Activated CD8-positive, alpha-beta memory T cell treated with anti-CD3 and anti-CD28 coated beads, Interleukin-2, amount 10 ng/mL, durations not matched to agents 7 days and 5 days (primary cell): ENCODE results near the gene ATP6V1G1. TPM values are rescaled to one million over a fixed set of nuclear protein-coding genes. Genes with fewer than 3 reads are reported as not detected.

Source experiments
- ATAC-seq: fragments of 150-1000 bp; cut with Tn5 transposase; one replicate; pipeline ENCODE4 v1.10.0; 2021; ENCODE audit warnings: moderate library complexity
- CTCF ChIA-PET: fragments of 350-600 bp; sonication (Branson Sonifier 250); formaldehyde crosslinking; loops from one replicate; lab custom pipeline; 2021; ENCODE audit warnings: antibody characterized with exemption; lab: Charles Lee
- DNase-seq: peaks from one replicate; pipeline ENCODE4 v3.0.0-alpha.2; 2020
- H3K27ac Mint-ChIP-seq: one replicate; pipeline ENCODE4 v1.8.0; 2021; ENCODE audit warnings: mild to moderate bottlenecking, mixed read lengths
- H3K27me3 Mint-ChIP-seq: one replicate; pipeline ENCODE4 v1.8.0; 2021; ENCODE audit warnings: mixed read lengths
- H3K36me3 Mint-ChIP-seq: one replicate; pipeline ENCODE4 v1.8.0; 2021; ENCODE audit warnings: mild to moderate bottlenecking, mixed read lengths
- H3K4me1 Mint-ChIP-seq: one replicate; pipeline ENCODE4 v1.8.0; 2021; ENCODE audit warnings: mixed read lengths
- H3K4me3 Mint-ChIP-seq: one replicate; pipeline ENCODE4 v1.8.0; 2021; ENCODE audit warnings: mild to moderate bottlenecking, moderate library complexity, mixed read lengths
- H3K9me3 Mint-ChIP-seq: one replicate; pipeline ENCODE4 v1.8.0; 2022; ENCODE audit warnings: low read depth, mixed read lengths
- total RNA-seq, 2 experiments: library from RNA; stranded (reverse); gene quantifications; one replicate each; pipeline ENCODE4 v1.2.3, GENCODE V29; 2021

Gene ATP6V1G1
- 10 to 100 TPM; 62.4 to 66.7 TPM for total RNA-seq

- H3K4me1 Mint-ChIP-seq = peaks cover 46% of the 10 kb centered on the region
- H3K4me3 Mint-ChIP-seq = peak within 1 kb of the TSS; percentile 96
- CTCF ChIA-PET = interaction anchor here (0.7 to 8.8 kb wide), 13 partner anchors 12 to 223 kb away, joined by 3 to 119 read pairs (median 4); partner anchors contain the start of gene AKNA
- peak; percentile 100 for DNase-seq
- H3K9me3 Mint-ChIP-seq = no peaks in the 10 kb centered on the region
- H3K36me3 Mint-ChIP-seq = peaks cover 16% of the 10 kb centered on the region
- ATAC-seq = peak; percentile 95
- H3K27me3 Mint-ChIP-seq = no peaks in the 10 kb centered on the region
- peak within 1 kb of the TSS; percentile 96 for H3K27ac Mint-ChIP-seq
Measured at GRCh38 chr9:114587345-114588202, at the start of gene ATP6V1G1. TSS of gene ATP6V1G1 (plus strand) at chr9:114587769. CDS start at chr9:114587839, 70 bp downstream.

DNA sequence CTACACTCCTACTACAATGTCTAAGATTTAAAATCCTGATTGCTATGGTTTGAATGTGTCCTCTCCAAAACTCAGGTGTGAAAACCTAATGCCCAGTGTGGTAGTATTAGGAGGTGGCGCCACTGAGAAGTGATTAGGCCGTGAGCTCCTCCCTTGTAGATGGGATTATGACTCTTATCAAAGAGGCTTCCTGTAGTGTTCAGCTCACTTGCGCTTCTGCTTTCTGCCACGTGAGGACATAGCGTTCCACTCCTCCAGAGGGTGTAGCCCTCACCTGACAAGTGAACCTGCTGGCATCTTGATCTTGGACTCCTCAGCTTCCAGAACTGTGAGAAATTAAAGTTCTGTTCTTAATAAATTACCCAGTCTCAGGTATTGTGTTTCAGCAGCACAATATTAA is 49.3 kb upstream of the ATP6V1G1 start:
- Mint-ChIP-seq H3K36me3 (no peaks in the 10 kb centered on the region), H3K27ac (no peak overlapping the region), H3K4me1 (no peaks in the 10 kb centered on the region), H3K4me3 (no peak overlapping the region), H3K27me3 (peaks cover 23% of the 10 kb centered on the region), H3K9me3 (no peaks in the 10 kb centered on the region)
- DNase-seq (no peak), ATAC-seq (peak; percentile 47)
- CTCF ChIA-PET = interaction anchor here (1.3 kb wide), 1 partner anchor 115 kb away, joined by 6 read pairs; no protein-coding TSS in a partner anchor

DNA sequence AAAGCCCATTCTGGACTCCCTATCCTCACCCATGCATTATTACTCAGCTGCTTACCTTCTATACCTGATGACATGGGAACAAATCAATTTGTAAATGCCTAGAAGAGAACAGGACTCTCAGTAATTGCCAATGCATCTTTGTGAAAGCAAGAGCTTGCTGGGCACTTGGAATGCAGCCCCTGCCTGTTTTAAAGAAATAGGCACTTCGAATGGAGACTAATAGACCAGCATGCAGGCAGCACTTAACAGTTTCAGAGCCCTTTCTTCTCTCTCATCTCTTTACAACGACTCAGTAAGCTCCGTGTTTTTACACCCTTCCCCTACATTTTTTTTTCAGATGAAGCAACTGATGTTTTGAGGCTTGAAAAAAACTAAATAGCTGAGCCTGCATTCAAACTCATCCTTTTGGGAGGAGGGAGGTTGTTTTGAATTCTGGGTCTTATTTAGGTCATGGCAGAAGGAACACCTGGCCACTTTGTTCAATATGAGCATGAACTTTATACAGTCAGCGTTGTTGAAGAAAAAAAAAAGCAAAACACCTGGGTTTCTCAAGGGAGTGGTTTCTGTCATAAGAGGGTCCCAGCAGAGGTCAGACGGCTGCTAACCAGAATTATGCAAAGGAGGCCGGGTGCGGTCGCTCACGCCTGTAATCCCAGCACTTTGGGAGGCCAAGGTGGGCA is 47.7 kb upstream of the ATP6V1G1 start:
- no peaks in the 10 kb centered on the region for H3K9me3 Mint-ChIP-seq
- no peak for DNase-seq
- no peaks in the 10 kb centered on the region for H3K4me1 Mint-ChIP-seq
- no peak overlapping the region for H3K27ac Mint-ChIP-seq
- H3K36me3 Mint-ChIP-seq = no peaks in the 10 kb centered on the region
- no peak overlapping the region for H3K4me3 Mint-ChIP-seq
- CTCF ChIA-PET = interaction anchor here (0.8 to 1.2 kb wide), 2 partner anchors 10 to 134 kb away, joined by 3 read pairs; no protein-coding TSS in a partner anchor
- peaks cover 27% of the 10 kb centered on the region for H3K27me3 Mint-ChIP-seq
- ATAC-seq = no peak

DNA sequence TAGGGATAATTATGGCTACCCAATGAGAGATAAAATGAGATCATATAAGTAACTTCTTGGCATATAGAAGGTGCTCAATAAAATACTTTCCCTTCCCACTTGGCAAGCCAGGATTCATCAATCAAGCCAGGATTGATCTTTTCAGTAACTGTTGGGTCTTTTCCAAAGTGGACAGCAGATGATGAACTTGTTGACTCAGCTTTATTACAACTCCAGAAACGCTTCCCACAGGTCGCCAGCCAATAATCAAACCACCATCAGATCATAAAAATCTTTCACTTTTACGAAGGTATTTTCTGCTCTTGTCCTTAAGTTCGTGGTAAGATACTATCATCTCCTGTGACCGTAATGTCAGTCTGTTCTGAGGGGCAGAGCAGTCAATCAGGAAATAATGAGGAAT is 42.5 kb upstream of the ATP6V1G1 start:
- H3K4me3 Mint-ChIP-seq = no peak overlapping the region
- no peak for ATAC-seq
- CTCF ChIA-PET = no interaction called here
- no peaks in the 10 kb centered on the region for H3K9me3 Mint-ChIP-seq
- no peak overlapping the region for H3K27ac Mint-ChIP-seq
- H3K36me3 Mint-ChIP-seq = no peaks in the 10 kb centered on the region
- DNase-seq = no peak
- peaks cover 34% of the 10 kb centered on the region for H3K27me3 Mint-ChIP-seq
- no peaks in the 10 kb centered on the region for H3K4me1 Mint-ChIP-seq

DNA sequence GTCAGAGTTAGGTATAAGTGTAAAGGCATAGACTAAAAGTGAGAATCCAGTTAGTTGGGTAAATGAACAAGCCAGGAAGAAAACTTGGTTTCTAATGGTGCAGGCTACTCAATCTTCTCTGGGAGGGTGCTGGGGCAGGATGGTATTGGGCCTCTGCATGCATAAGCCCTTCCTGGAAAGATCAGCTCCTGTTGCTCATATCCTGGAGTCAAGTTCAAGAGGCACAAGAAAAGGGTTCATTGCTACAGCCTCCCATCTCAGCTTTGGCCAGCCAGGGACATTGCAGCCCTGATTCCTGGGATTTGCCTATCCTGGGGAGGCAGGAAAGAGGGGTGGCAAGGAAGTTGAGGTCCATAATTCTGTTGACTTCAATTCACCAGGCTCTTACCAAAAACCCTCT is 40.7 kb upstream of the ATP6V1G1 start:
- CTCF ChIA-PET = no interaction called here
- ATAC-seq (no peak), DNase-seq (no peak)
- peaks cover 37% of the 10 kb centered on the region for H3K27me3 Mint-ChIP-seq
- no peaks in the 10 kb centered on the region for H3K36me3 Mint-ChIP-seq
- no peak overlapping the region for H3K27ac Mint-ChIP-seq
- H3K9me3 Mint-ChIP-seq = no peaks in the 10 kb centered on the region
- no peaks in the 10 kb centered on the region for H3K4me1 Mint-ChIP-seq
- H3K4me3 Mint-ChIP-seq = no peak overlapping the region

DNA sequence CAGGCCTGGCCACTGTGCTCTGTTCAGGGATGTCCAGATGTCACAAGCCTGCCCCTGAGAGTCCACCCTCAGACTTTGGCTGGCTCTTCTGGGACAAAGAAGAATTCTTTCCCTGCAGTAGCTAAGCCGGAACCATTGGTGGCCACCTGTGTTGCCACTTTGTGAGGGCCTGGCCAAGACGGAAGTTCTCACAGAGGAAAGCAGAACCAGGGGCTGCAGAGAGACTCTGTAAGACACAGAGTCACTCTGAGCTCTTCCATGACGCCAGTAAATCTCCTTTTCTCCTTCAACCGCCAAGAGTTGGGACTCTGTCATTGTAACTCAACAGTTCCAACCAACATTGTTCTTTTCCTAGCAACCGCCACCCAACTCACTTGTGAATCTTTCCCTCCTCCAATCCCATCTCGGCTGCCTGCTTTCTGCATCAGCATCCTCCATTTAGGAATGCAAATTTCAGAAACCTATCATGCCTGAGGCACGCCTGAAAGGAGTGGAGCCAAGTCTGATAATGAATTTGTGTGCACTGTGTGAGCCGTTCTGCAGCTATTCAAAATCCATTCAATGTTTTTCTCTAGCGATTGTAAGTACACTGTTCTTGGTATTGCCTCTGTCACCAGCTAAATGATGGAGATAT is 37.8 kb upstream of the ATP6V1G1 start:
- Mint-ChIP-seq H3K27ac (no peak overlapping the region), H3K27me3 (peaks cover 31% of the 10 kb centered on the region), H3K9me3 (no peaks in the 10 kb centered on the region), H3K36me3 (no peaks in the 10 kb centered on the region), H3K4me1 (no peaks in the 10 kb centered on the region), H3K4me3 (no peak overlapping the region)
- CTCF ChIA-PET = interaction anchor here (1.4 to 1.6 kb wide), 2 partner anchors 10 to 42 kb away, joined by 3 to 5 read pairs; no protein-coding TSS in a partner anchor
- no peak for ATAC-seq
- no peak for DNase-seq

GRCh38 chr9:114551750-114552685 is 35.6 kb upstream of the ATP6V1G1 start:
- Mint-ChIP-seq H3K9me3 (no peaks in the 10 kb centered on the region), H3K27me3 (peaks cover 21% of the 10 kb centered on the region), H3K4me3 (no peak overlapping the region), H3K27ac (no peak overlapping the region), H3K36me3 (no peaks in the 10 kb centered on the region), H3K4me1 (no peaks in the 10 kb centered on the region)
- CTCF ChIA-PET = no interaction called here
- DNase-seq (no peak), ATAC-seq (no peak)

- ATAC-seq = no peak
- Mint-ChIP-seq H3K27me3 (peaks cover 15% of the 10 kb centered on the region), H3K4me1 (no peaks in the 10 kb centered on the region), H3K9me3 (no peaks in the 10 kb centered on the region), H3K4me3 (no peak overlapping the region), H3K36me3 (no peaks in the 10 kb centered on the region), H3K27ac (no peak overlapping the region)
- DNase-seq = no peak
- CTCF ChIA-PET = no interaction called here
Measured at GRCh38 chr9:114552706-114553105, 34.9 kb upstream of the ATP6V1G1 start.

DNA sequence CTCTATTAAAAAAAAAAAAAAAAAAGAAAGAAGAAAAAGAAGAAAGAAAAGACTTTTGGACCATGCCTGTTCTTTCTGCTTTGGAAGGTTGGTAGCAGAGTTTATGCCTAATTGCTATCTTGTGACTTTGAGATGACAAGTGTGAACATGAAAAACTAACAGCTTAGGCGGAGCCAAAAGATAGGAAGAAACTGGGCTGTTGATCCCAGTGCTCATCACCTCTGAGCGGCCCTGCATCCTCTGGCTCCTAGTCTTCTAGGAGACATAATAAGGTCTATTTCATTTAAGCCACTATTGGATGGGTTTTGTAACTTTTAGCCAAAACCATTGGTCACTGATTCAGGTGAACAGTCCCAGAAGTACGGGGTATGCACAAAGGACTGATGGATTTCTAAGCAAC is 34.4 kb upstream of the ATP6V1G1 start:
- Mint-ChIP-seq H3K27ac (no peak overlapping the region), H3K4me3 (no peak overlapping the region), H3K9me3 (no peaks in the 10 kb centered on the region), H3K36me3 (no peaks in the 10 kb centered on the region), H3K27me3 (peaks cover 15% of the 10 kb centered on the region), H3K4me1 (no peaks in the 10 kb centered on the region)
- CTCF ChIA-PET = interaction anchor here (0.7 kb wide), 1 partner anchor 1051 kb away, joined by 3 read pairs; no protein-coding TSS in a partner anchor
- DNase-seq (no peak), ATAC-seq (no peak)

GRCh38 chr9:114555696-114556095 is 31.9 kb upstream of the ATP6V1G1 start:
- peaks cover 2% of the 10 kb centered on the region for H3K27me3 Mint-ChIP-seq
- H3K4me1 Mint-ChIP-seq = no peaks in the 10 kb centered on the region
- H3K36me3 Mint-ChIP-seq = no peaks in the 10 kb centered on the region
- ATAC-seq (no peak), DNase-seq (no peak)
- H3K9me3 Mint-ChIP-seq = no peaks in the 10 kb centered on the region
- CTCF ChIA-PET = interaction anchor here (1.4 kb wide), 1 partner anchor 98 kb away, joined by 3 read pairs; no protein-coding TSS in a partner anchor
- H3K27ac Mint-ChIP-seq = no peak overlapping the region
- H3K4me3 Mint-ChIP-seq = no peak overlapping the region

GRCh38 chr9:114558027-114558675 is 29.4 kb upstream of the ATP6V1G1 start:
- DNase-seq (no peak), ATAC-seq (no peak)
- Mint-ChIP-seq H3K4me3 (no peak overlapping the region), H3K9me3 (no peaks in the 10 kb centered on the region), H3K4me1 (no peaks in the 10 kb centered on the region), H3K27me3 (peaks cover 9% of the 10 kb centered on the region), H3K36me3 (no peaks in the 10 kb centered on the region), H3K27ac (no peak overlapping the region)
- CTCF ChIA-PET = no interaction called here
